ENCODE measurements around the gene PTPN2. TPM values are rescaled to one million over a fixed set of nuclear protein-coding genes. Genes with fewer than 3 reads are reported as not detected.
"Not testable (repeated sequence)": the region's sequence is repeated elsewhere in the genome, so short reads cannot be mapped to it uniquely, and the experiment has no call there.

Gene PTPN2
- total RNA-seq, 2 experiments from 2014 or later, result 60.6 to 72.9 TPM

DNA sequence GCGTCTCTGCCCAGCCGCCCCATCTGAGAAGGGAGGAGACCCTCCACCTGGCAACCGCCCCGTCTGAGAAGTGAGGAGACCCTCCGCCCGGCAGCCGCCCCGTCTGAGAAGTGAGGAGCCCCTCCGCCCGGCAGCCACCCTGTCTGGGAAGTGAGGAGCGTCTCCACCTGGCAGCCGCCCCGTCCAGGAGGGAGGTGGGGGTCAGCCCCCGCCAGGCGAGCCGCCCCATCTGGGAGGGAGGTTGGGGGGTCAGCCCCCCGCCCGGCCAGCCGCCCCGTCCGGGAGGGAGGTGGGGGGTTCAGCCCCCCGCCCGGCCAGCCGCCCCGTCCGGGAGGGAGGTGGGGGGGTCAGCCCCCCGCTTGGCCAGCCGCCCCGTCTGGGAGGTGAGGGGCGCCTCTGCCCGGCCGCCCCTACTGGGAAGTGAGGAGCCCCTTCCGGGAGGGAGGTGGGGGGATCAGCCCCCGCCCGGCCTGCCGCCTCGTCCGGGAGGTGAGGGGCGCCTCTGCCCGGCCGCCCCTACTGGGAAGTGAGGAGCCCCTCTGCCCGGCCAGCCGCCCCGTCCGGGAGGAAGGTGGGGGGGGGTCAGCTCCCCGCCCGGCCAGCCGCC, 10.0 kb downstream of the PTPN2 start:
- Mint-ChIP-seq H3K36me3 (ENCODE audit: low read depth) (peaks cover 22% of the 10 kb centered on the region), H3K4me1 (peaks cover 33% of the 10 kb centered on the region)
- H3K27me3 Mint-ChIP-seq; H3K27ac Mint-ChIP-seq; POLR2A ChIA-PET; ATAC-seq; H3K4me3 Mint-ChIP-seq; CTCF ChIA-PET; H3K9me3 Mint-ChIP-seq (ENCODE audit: low read depth); intact Hi-C loops (cut with DNase I, micrococcal nuclease); DNase-seq: not testable (repeated sequence)

DNA sequence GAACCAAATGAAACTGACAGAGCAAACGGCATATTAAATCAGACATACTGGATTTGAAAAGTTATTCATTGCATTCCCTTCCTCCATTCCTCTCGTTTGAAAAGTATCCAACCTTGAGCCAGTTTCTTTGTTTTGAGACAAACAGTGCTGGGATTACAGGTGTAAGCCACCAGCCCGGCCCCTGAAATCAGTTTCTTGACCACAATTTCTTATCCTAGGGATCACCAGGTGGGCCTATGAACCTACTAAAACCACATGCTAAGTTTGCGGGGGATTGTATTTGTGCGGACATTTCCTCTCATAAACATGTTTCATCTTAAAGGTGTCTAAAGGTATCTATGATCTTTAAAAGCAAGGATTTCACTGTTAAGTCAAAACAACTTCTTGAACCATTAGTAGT, 11.6 kb downstream of the PTPN2 start:
- no peak for ATAC-seq
- CTCF ChIA-PET, result no interaction called here
- Mint-ChIP-seq H3K27me3 (no peaks in the 10 kb centered on the region), H3K4me1 (peaks cover 37% of the 10 kb centered on the region), H3K27ac (peak overlapping the region; percentile 25), H3K9me3 (ENCODE audit: low read depth) (no peaks in the 10 kb centered on the region), H3K4me3 (no peak overlapping the region), H3K36me3 (ENCODE audit: low read depth) (peaks cover 22% of the 10 kb centered on the region)
- intact Hi-C loops (cut with DNase I, micrococcal nuclease), result no loop called here
- DNase-seq, result no peak
- POLR2A ChIA-PET, result no interaction called here

DNA sequence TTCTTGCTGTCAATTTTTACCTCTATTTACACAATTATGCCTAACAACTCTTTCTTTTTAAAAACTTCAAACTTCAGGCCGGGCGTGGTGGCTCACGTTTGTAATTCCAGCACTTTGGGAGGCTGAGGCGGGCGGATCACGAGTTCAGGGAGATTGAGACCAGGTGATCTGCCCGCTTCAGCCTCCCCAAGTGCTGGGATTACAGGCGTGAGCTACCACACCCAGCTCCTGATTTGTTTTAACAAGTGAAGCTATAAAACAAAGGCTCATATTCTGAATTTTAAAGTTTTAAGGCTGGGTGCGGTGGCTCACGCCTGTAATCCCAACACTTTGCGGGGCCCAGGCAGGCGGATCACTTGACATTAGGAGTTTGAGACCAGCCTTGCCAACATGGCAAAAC, 15.5 kb downstream of the PTPN2 start:
- Mint-ChIP-seq H3K4me3 (no peak overlapping the region), H3K27me3 (no peaks in the 10 kb centered on the region), H3K27ac (no peak overlapping the region), H3K4me1 (peaks cover 34% of the 10 kb centered on the region), H3K9me3 (ENCODE audit: low read depth) (no peaks in the 10 kb centered on the region), H3K36me3 (ENCODE audit: low read depth) (peaks cover 12% of the 10 kb centered on the region)
- no peak for DNase-seq
- ChIA-PET CTCF (interaction anchor here (0.7 to 1.1 kb wide), 3 partner anchors 15 to 138 kb away, joined by 3 to 4 read pairs (median 3); partner anchors contain the start of gene PTPN2), POLR2A (interaction anchor here (1.3 kb wide), 1 partner anchor 13 kb away, joined by 3 read pairs; no protein-coding TSS in a partner anchor)
- intact Hi-C loops (cut with DNase I, micrococcal nuclease), result no loop called here
- ATAC-seq, result no peak

DNA sequence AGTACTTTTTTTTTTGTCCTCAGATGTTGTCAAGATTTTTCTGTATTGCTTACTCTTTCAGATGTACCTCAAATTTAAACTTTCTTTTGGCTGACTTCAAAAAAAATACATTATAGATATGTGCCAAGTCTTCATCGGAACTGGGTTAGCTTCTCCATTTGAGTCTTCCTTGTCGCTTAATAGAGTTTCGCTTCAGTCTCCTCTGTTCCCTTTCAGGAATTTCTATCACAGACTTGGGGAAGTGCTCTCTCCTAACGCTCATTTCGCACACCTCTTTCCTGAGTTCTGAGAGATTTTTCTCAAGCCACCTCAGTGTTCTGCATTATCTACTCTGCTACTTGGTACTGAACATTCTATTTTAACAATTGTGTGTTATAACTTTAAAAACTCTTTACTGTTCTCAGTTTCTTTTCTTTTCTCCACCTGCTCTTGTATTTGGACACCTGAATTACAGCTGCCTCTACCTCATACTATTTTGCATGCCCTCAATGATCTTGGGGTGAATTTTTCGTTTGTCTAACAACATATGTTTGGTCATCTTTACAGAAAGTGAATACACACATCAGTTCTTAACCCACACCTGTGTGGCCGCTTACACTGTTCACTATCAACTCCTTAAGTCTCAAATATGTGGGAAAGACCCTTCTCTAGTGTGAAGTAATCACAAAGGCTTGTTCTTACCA, 16.5 kb downstream of the PTPN2 start:
- intact Hi-C loops (cut with DNase I, micrococcal nuclease), result no loop called here
- Mint-ChIP-seq H3K9me3 (ENCODE audit: low read depth) (no peaks in the 10 kb centered on the region), H3K36me3 (ENCODE audit: low read depth) (peaks cover 9% of the 10 kb centered on the region), H3K27me3 (no peaks in the 10 kb centered on the region), H3K4me3 (no peak overlapping the region), H3K27ac (no peak overlapping the region), H3K4me1 (peaks cover 42% of the 10 kb centered on the region)
- no peak for DNase-seq
- no peak for ATAC-seq
- ChIA-PET POLR2A (interaction anchor here (0.6 kb wide), 1 partner anchor 171 kb away, joined by 4 read pairs; no protein-coding TSS in a partner anchor), CTCF (interaction anchor here (0.7 to 1.3 kb wide), 3 partner anchors 12 to 15 kb away, joined by 3 read pairs; no protein-coding TSS in a partner anchor)

DNA sequence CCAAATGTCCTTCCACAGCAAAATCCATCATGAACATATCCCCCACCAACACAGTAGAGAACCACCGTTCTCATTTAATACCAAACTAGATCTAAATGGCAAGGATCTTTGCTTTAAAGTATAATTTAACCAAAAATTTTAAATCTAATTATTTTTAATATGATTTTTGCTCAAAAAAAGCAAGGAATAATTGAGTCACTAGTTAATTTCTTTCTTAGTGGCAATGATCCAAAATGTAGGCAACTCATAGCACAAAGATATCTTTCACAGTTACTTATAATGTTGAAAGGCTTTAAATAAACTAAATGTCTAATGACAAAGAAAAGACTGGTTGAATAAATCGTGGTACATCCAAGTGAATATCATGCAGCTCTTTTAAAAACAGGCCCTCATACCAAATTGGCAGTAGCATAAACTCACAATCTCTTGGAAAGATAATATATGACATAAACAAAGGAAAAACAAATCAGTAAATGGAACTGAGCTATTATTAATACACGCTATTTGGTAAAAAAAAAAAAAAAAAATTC, 20.3 kb downstream of the PTPN2 start:
- no peaks in the 10 kb centered on the region for H3K9me3 Mint-ChIP-seq (ENCODE audit: low read depth)
- H3K27ac Mint-ChIP-seq, result no peak overlapping the region
- no peaks in the 10 kb centered on the region for H3K27me3 Mint-ChIP-seq
- H3K36me3 Mint-ChIP-seq (ENCODE audit: low read depth), result peaks cover 7% of the 10 kb centered on the region
- no peak overlapping the region for H3K4me3 Mint-ChIP-seq
- DNase-seq (no peak), ATAC-seq (no peak)
- intact Hi-C loops (cut with DNase I, micrococcal nuclease), result no loop called here
- ChIA-PET POLR2A (interaction anchor here (0.6 to 1.3 kb wide), 3 partner anchors 24 to 159 kb away, joined by 4 to 6 read pairs (median 4); no protein-coding TSS in a partner anchor), CTCF (interaction anchor here (0.6 to 2.2 kb wide), 8 partner anchors 15 to 30 kb away, joined by 3 to 9 read pairs (median 4); no protein-coding TSS in a partner anchor)
- H3K4me1 Mint-ChIP-seq, result peaks cover 51% of the 10 kb centered on the region

DNA sequence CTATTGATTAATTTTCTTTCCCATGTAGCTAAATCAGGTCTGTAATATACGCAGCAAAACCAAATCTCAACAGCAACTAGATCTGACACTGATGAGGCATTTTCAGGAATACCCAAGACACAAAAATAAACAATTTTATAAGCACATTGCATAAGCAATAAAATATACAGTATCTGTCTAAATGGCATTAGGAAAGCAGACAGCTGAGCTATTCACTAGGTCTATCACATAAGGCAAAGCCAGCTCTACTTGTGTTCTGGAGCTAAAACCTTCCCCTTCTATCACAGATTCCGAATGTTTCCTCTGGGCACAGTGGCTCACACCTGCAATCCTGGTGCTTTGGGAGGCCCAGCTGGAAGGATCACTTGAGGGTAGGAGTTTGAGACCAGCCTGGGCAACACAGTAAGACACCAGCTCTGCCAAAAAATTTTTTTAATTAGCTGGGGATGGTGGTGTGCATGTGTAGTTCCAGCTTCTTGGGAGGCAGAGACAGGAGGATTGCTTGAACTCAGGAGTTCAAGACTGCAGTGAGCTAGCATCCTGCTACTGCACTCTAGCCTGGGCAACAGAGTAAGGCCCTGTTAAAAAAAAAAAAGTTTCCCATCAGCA, 21.1 kb downstream of the PTPN2 start:
- H3K27ac Mint-ChIP-seq, result no peak overlapping the region
- H3K9me3 Mint-ChIP-seq (ENCODE audit: low read depth), result no peaks in the 10 kb centered on the region
- intact Hi-C loops (cut with DNase I, micrococcal nuclease), result no loop called here
- CTCF ChIA-PET, result interaction anchor here (0.6 to 2.2 kb wide), 7 partner anchors 19 to 544 kb away, joined by 3 to 9 read pairs (median 4); no protein-coding TSS in a partner anchor
- ATAC-seq (no peak), DNase-seq (no peak)
- H3K27me3 Mint-ChIP-seq, result no peaks in the 10 kb centered on the region
- H3K4me1 Mint-ChIP-seq, result peaks cover 50% of the 10 kb centered on the region
- POLR2A ChIA-PET, result interaction anchor here (0.6 to 1.3 kb wide), 4 partner anchors 14 to 23 kb away, joined by 3 to 4 read pairs (median 3); no protein-coding TSS in a partner anchor
- peaks cover 11% of the 10 kb centered on the region for H3K36me3 Mint-ChIP-seq (ENCODE audit: low read depth)
- H3K4me3 Mint-ChIP-seq, result no peak overlapping the region

DNA sequence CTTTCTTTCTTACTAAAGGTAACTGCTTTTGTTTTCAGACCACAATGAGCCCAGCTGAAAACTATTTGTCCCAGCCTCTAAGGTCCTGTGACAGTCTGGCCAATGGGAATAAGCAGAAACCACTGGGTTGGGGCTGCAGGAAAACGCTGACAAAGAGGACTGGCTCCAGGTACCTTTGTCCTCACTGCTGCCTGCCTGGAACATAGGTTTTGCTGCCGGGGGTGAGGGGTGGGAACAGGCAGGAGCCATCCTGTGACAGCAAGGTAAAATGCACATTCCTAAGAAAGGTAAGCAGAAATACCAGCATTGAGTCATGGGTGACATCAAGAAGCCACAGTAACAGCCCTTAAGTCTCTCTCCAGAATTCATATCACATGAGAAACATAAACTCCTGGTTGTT, 21.6 kb downstream of the PTPN2 start:
- H3K9me3 Mint-ChIP-seq (ENCODE audit: low read depth), result no peaks in the 10 kb centered on the region
- no peaks in the 10 kb centered on the region for H3K27me3 Mint-ChIP-seq
- intact Hi-C loops (cut with DNase I, micrococcal nuclease), result no loop called here
- ATAC-seq (no peak), DNase-seq (no peak)
- no peak overlapping the region for H3K4me3 Mint-ChIP-seq
- no peak overlapping the region for H3K27ac Mint-ChIP-seq
- ChIA-PET POLR2A (interaction anchor here (0.6 to 1.3 kb wide), 3 partner anchors 14 to 23 kb away, joined by 3 to 4 read pairs (median 3); no protein-coding TSS in a partner anchor), CTCF (interaction anchor here (0.6 to 2.2 kb wide), 7 partner anchors 19 to 544 kb away, joined by 3 to 9 read pairs (median 4); no protein-coding TSS in a partner anchor)
- peaks cover 11% of the 10 kb centered on the region for H3K36me3 Mint-ChIP-seq (ENCODE audit: low read depth)
- H3K4me1 Mint-ChIP-seq, result peaks cover 50% of the 10 kb centered on the region

DNA sequence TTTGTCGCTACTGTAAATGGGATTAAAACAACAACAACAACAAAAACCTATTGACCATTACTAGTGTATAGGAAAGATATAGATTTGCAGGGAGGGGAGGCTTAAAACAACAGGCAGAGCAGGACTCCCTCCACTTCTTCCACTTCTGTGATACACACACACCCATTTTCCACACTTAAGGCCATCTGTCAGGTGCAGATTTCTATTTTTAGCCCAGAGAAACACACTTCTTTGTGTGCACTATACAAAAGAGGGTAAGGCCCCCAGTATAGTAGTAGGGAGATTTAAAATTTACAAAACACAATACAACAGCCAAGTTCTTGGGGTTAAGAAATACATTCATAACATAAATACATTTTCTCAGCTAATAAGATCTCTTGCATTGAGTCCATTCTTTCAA, 22.4 kb downstream of the PTPN2 start:
- H3K36me3 Mint-ChIP-seq (ENCODE audit: low read depth), result peaks cover 12% of the 10 kb centered on the region
- intact Hi-C loops (cut with DNase I, micrococcal nuclease), result no loop called here
- H3K9me3 Mint-ChIP-seq (ENCODE audit: low read depth), result no peaks in the 10 kb centered on the region
- H3K27me3 Mint-ChIP-seq, result no peaks in the 10 kb centered on the region
- POLR2A ChIA-PET, result interaction anchor here (1.1 kb wide), 1 partner anchor 22 kb away, joined by 3 read pairs; the partner anchor contains the start of gene PTPN2
- ATAC-seq, result no peak
- no peak overlapping the region for H3K4me3 Mint-ChIP-seq
- H3K27ac Mint-ChIP-seq, result no peak overlapping the region
- H3K4me1 Mint-ChIP-seq, result peaks cover 57% of the 10 kb centered on the region
- CTCF ChIA-PET, result interaction anchor here (0.7 kb wide), 1 partner anchor 19 kb away, joined by 6 read pairs; no protein-coding TSS in a partner anchor
- no peak for DNase-seq

DNA sequence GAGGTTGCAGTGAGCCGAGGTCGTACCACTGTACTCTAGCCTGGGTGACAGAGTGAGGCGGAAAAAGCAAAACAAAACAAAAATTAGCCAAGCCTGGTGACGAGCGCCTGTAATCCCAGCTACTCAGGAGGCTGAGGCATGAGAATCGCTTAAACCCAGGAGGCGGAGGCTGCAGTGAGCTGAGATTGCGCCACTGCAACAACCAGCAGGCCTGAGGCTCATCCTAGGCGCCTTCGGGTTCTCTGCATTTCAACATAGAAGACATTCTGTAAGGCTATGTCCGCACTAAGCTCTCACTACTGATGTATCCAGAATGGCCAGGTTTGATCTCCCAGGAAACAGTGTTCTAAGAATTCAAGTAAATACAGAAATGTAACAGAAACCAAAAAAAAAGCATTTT, 23.5 kb downstream of the PTPN2 start:
- DNase-seq, result no peak
- H3K9me3 Mint-ChIP-seq (ENCODE audit: low read depth), result no peaks in the 10 kb centered on the region
- intact Hi-C loops (cut with DNase I, micrococcal nuclease), result no loop called here
- no peaks in the 10 kb centered on the region for H3K27me3 Mint-ChIP-seq
- no peak overlapping the region for H3K27ac Mint-ChIP-seq
- POLR2A ChIA-PET, result no interaction called here
- H3K4me3 Mint-ChIP-seq, result no peak overlapping the region
- ATAC-seq, result no peak
- peaks cover 63% of the 10 kb centered on the region for H3K4me1 Mint-ChIP-seq
- peaks cover 20% of the 10 kb centered on the region for H3K36me3 Mint-ChIP-seq (ENCODE audit: low read depth)
- CTCF ChIA-PET, result interaction anchor here (0.6 kb wide), 1 partner anchor 101 kb away, joined by 4 read pairs; no protein-coding TSS in a partner anchor

DNA sequence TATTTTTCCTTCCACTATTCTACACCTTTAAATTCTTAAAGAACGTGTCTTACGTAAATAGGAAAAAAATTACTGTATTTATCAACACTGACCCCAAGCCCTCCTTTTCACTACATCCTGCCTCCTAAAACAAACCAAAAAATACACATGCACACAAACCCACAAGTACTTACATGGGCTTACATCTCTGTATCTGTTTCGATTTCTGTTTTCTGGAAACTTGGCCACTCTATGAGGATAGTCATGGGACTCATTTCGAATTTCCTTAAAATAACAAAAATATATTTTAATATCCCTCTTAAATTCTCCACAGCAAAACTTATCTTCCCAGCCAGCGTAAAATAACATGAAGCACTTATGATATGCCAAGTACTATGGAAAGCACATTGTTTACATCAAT, 25.0 kb downstream of the PTPN2 start:
- DNase-seq (no peak), ATAC-seq (no peak)
- intact Hi-C loops (cut with DNase I, micrococcal nuclease), result loop anchor here in 1 of 2 experiments (2.0 kb wide), 1 partner anchor 24 kb away; no protein-coding TSS in a partner anchor
- Mint-ChIP-seq H3K27ac (peak overlapping the region; percentile 73), H3K36me3 (ENCODE audit: low read depth) (peaks cover 31% of the 10 kb centered on the region), H3K4me3 (no peak overlapping the region), H3K4me1 (peaks cover 68% of the 10 kb centered on the region), H3K27me3 (no peaks in the 10 kb centered on the region), H3K9me3 (ENCODE audit: low read depth) (no peaks in the 10 kb centered on the region)
- POLR2A ChIA-PET, result no interaction called here
- CTCF ChIA-PET, result interaction anchor here (1.0 kb wide), 1 partner anchor 15 kb away, joined by 4 read pairs; no protein-coding TSS in a partner anchor

All from activated CD4-positive, alpha-beta T cell treated with anti-CD3 and anti-CD28 coated beads for 36 hours (primary cell).